ENCODE data around the gene AKAP11. TPM values are rescaled to one million over a fixed set of nuclear protein-coding genes. Genes with fewer than 3 reads are reported as not detected.

AKAP11 gene
- total and polyA plus RNA-seq, 4 donors = 4.8 to 42.0 (median 22.0) TPM

- no peaks in the 10 kb centered on the region for H3K27me3 ChIP-seq (ENCODE audit: control insufficient read depth in 1 of 2, insufficient read depth in 2 of 2, low read length in 1 of 2)
- ATAC-seq (ENCODE audit: low FRiP score) (no peak), DNase-seq (no peak)
- H3K36me3 ChIP-seq (ENCODE audit: control insufficient read depth in 1 of 2, insufficient read depth in 2 of 2, low read length in 1 of 2) = no peaks in the 10 kb centered on the region
- intact Hi-C loops (cut with DNase I) = no loop called here
- H3K27ac ChIP-seq (ENCODE audit: low read depth in 1 of 2, low read length in 2 of 2) = no peak overlapping the region
- no peaks in the 10 kb centered on the region for H3K9me3 ChIP-seq (ENCODE audit: control insufficient read depth, low read length)
- peaks cover 3 to 7% of the 10 kb centered on the region in 2 donors for H3K4me1 ChIP-seq (ENCODE audit: control insufficient read depth in 1 of 2, insufficient read depth in 2 of 2, low read length in 2 of 2)
- H3K4me3 ChIP-seq (ENCODE audit: low read length in 2 of 2) = peak overlapping the region in 1 of 2 donors; percentile 63
- 90% methylated on average over 6 of the region's 6 CpGs for WGBS, 2 donors
Observed at GRCh38 chr13:42270857-42271215, 1.1 kb upstream of the AKAP11 start.

- peak overlapping the region in 1 of 2 donors; percentile 3 for H3K27ac ChIP-seq (ENCODE audit: low read depth in 1 of 2, low read length in 2 of 2)
Observed at GRCh38 chr13:42271337-42272114, 426 bp upstream of the AKAP11 start.

GRCh38 chr13:42272804-42273175 lies 838 bp downstream of the AKAP11 start:
- no peaks in the 10 kb centered on the region for H3K9me3 ChIP-seq (ENCODE audit: control insufficient read depth, low read length)
- H3K27me3 ChIP-seq (ENCODE audit: control insufficient read depth in 1 of 2, insufficient read depth in 2 of 2, low read length in 1 of 2) = no peaks in the 10 kb centered on the region
- H3K4me3 ChIP-seq (ENCODE audit: low read length in 2 of 2) = peak overlapping the region; percentile 56 to 81
- ATAC-seq (ENCODE audit: low FRiP score) = no peak
- WGBS, 2 donors = 0 to 2% methylated on average over 4 of the region's 4 CpGs
- no peak for DNase-seq
- H3K27ac ChIP-seq (ENCODE audit: low read depth in 1 of 2, low read length in 2 of 2) = peak overlapping the region in 1 of 2 donors; percentile 12
- intact Hi-C loops (cut with DNase I) = no loop called here
- no peaks in the 10 kb centered on the region for H3K36me3 ChIP-seq (ENCODE audit: control insufficient read depth in 1 of 2, insufficient read depth in 2 of 2, low read length in 1 of 2)
- peaks cover 3 to 7% of the 10 kb centered on the region in 2 donors for H3K4me1 ChIP-seq (ENCODE audit: control insufficient read depth in 1 of 2, insufficient read depth in 2 of 2, low read length in 2 of 2)

More at GRCh38 chr13:42271337-42272114, 426 bp upstream of the AKAP11 start:
- Histone ChIP-seq H3K9me3 (ENCODE audit: control insufficient read depth, low read length) (no peaks in the 10 kb centered on the region), H3K36me3 (ENCODE audit: control insufficient read depth in 1 of 2, insufficient read depth in 2 of 2, low read length in 1 of 2) (no peaks in the 10 kb centered on the region), H3K27me3 (ENCODE audit: control insufficient read depth in 1 of 2, insufficient read depth in 2 of 2, low read length in 1 of 2) (no peaks in the 10 kb centered on the region), H3K4me3 (ENCODE audit: low read length in 2 of 2) (peak overlapping the region; percentile 63 to 81), H3K4me1 (ENCODE audit: control insufficient read depth in 1 of 2, insufficient read depth in 2 of 2, low read length in 2 of 2) (peaks cover 3 to 7% of the 10 kb centered on the region in 2 donors)
- WGBS, 2 donors = 2% methylated on average over 43 to 57 of the region's 57 CpGs
- intact Hi-C loops (cut with DNase I) = no loop called here
- peak; percentile 98 for ATAC-seq (ENCODE audit: low FRiP score)
- DNase-seq = peak; percentile 97

GRCh38 chr13:42274386-42275097 lies 2.6 kb downstream of the AKAP11 start:
- ATAC-seq (ENCODE audit: low FRiP score) (no peak), DNase-seq (no peak)
- Histone ChIP-seq H3K27me3 (ENCODE audit: control insufficient read depth in 1 of 2, insufficient read depth in 2 of 2, low read length in 1 of 2) (no peaks in the 10 kb centered on the region), H3K27ac (ENCODE audit: low read depth in 1 of 2, low read length in 2 of 2) (no peak overlapping the region), H3K36me3 (ENCODE audit: control insufficient read depth in 1 of 2, insufficient read depth in 2 of 2, low read length in 1 of 2) (no peaks in the 10 kb centered on the region), H3K4me3 (ENCODE audit: low read length in 2 of 2) (no peak overlapping the region), H3K9me3 (ENCODE audit: control insufficient read depth, low read length) (no peaks in the 10 kb centered on the region), H3K4me1 (ENCODE audit: control insufficient read depth in 1 of 2, insufficient read depth in 2 of 2, low read length in 2 of 2) (peaks cover 3 to 7% of the 10 kb centered on the region in 2 donors)
- WGBS, 2 donors = 77 to 84% methylated on average over 10 of the region's 10 CpGs
- intact Hi-C loops (cut with DNase I) = no loop called here

- DNase-seq = no peak
- Histone ChIP-seq H3K4me1 (ENCODE audit: control insufficient read depth in 1 of 2, insufficient read depth in 2 of 2, low read length in 2 of 2) (peaks cover 3 to 7% of the 10 kb centered on the region in 2 donors), H3K27ac (ENCODE audit: low read depth in 1 of 2, low read length in 2 of 2) (no peak overlapping the region), H3K9me3 (ENCODE audit: control insufficient read depth, low read length) (no peaks in the 10 kb centered on the region), H3K4me3 (ENCODE audit: low read length in 2 of 2) (no peak overlapping the region), H3K27me3 (ENCODE audit: control insufficient read depth in 1 of 2, insufficient read depth in 2 of 2, low read length in 1 of 2) (no peaks in the 10 kb centered on the region), H3K36me3 (ENCODE audit: control insufficient read depth in 1 of 2, insufficient read depth in 2 of 2, low read length in 1 of 2) (no peaks in the 10 kb centered on the region)
- no peak for ATAC-seq (ENCODE audit: low FRiP score)
- intact Hi-C loops (cut with DNase I) = no loop called here
- 80 to 91% methylated on average over 2 of the region's 2 CpGs for WGBS, 2 donors
Observed at GRCh38 chr13:42275098-42275471, 3.1 kb downstream of the AKAP11 start.

GRCh38 chr13:42275506-42275905 lies 3.6 kb downstream of the AKAP11 start:
- no peak overlapping the region for H3K27ac ChIP-seq (ENCODE audit: low read depth in 1 of 2, low read length in 2 of 2)
- 96 to 99% methylated on average over 4 of the region's 4 CpGs for WGBS, 2 donors
- intact Hi-C loops (cut with DNase I) = no loop called here
- H3K4me3 ChIP-seq (ENCODE audit: low read length in 2 of 2) = no peak overlapping the region
- no peaks in the 10 kb centered on the region for H3K27me3 ChIP-seq (ENCODE audit: control insufficient read depth in 1 of 2, insufficient read depth in 2 of 2, low read length in 1 of 2)
- H3K36me3 ChIP-seq (ENCODE audit: control insufficient read depth in 1 of 2, insufficient read depth in 2 of 2, low read length in 1 of 2) = no peaks in the 10 kb centered on the region
- DNase-seq (no peak), ATAC-seq (ENCODE audit: low FRiP score) (no peak)
- H3K9me3 ChIP-seq (ENCODE audit: control insufficient read depth, low read length) = no peaks in the 10 kb centered on the region
- peaks cover 3 to 7% of the 10 kb centered on the region in 2 donors for H3K4me1 ChIP-seq (ENCODE audit: control insufficient read depth in 1 of 2, insufficient read depth in 2 of 2, low read length in 2 of 2)

- Histone ChIP-seq H3K4me3 (ENCODE audit: low read length in 2 of 2) (no peak overlapping the region), H3K4me1 (ENCODE audit: control insufficient read depth in 1 of 2, insufficient read depth in 2 of 2, low read length in 2 of 2) (peaks cover 3 to 7% of the 10 kb centered on the region in 2 donors), H3K27me3 (ENCODE audit: control insufficient read depth in 1 of 2, insufficient read depth in 2 of 2, low read length in 1 of 2) (no peaks in the 10 kb centered on the region), H3K36me3 (ENCODE audit: control insufficient read depth in 1 of 2, insufficient read depth in 2 of 2, low read length in 1 of 2) (no peaks in the 10 kb centered on the region), H3K27ac (ENCODE audit: low read depth in 1 of 2, low read length in 2 of 2) (no peak overlapping the region), H3K9me3 (ENCODE audit: control insufficient read depth, low read length) (no peaks in the 10 kb centered on the region)
- ATAC-seq (ENCODE audit: low FRiP score) = no peak
- intact Hi-C loops (cut with DNase I) = no loop called here
- WGBS, 2 donors = 55 to 64% methylated on average over 3 of the region's 3 CpGs
- DNase-seq = no peak
Observed at GRCh38 chr13:42276683-42277082, 4.7 kb downstream of the AKAP11 start.

- ATAC-seq (ENCODE audit: low FRiP score) (no peak), DNase-seq (no peak)
- Histone ChIP-seq H3K27ac (ENCODE audit: low read depth in 1 of 2, low read length in 2 of 2) (no peak overlapping the region), H3K9me3 (ENCODE audit: control insufficient read depth, low read length) (no peaks in the 10 kb centered on the region), H3K4me3 (ENCODE audit: low read length in 2 of 2) (no peak overlapping the region), H3K27me3 (ENCODE audit: control insufficient read depth in 1 of 2, insufficient read depth in 2 of 2, low read length in 1 of 2) (no peaks in the 10 kb centered on the region), H3K36me3 (ENCODE audit: control insufficient read depth in 1 of 2, insufficient read depth in 2 of 2, low read length in 1 of 2) (no peaks in the 10 kb centered on the region), H3K4me1 (ENCODE audit: control insufficient read depth in 1 of 2, insufficient read depth in 2 of 2, low read length in 2 of 2) (peaks cover 3 to 7% of the 10 kb centered on the region in 2 donors)
- intact Hi-C loops (cut with DNase I) = no loop called here
- 86 to 90% methylated on average over 7 of the region's 7 CpGs for WGBS, 2 donors
Observed at GRCh38 chr13:42277618-42278276, 5.8 kb downstream of the AKAP11 start.

Measured in aorta (tissue), 5 donors.